ENCODE data around the gene ABCC4. TPM values are rescaled to one million over a fixed set of nuclear protein-coding genes. Genes with fewer than 3 reads are reported as not detected.
A peak's percentile ranks its signal among the peaks of the same experiment; 100 is the strongest.

The ABCC4 gene
- total RNA-seq: 10 to 100 TPM; 11.4 to 14.7 TPM

DNA sequence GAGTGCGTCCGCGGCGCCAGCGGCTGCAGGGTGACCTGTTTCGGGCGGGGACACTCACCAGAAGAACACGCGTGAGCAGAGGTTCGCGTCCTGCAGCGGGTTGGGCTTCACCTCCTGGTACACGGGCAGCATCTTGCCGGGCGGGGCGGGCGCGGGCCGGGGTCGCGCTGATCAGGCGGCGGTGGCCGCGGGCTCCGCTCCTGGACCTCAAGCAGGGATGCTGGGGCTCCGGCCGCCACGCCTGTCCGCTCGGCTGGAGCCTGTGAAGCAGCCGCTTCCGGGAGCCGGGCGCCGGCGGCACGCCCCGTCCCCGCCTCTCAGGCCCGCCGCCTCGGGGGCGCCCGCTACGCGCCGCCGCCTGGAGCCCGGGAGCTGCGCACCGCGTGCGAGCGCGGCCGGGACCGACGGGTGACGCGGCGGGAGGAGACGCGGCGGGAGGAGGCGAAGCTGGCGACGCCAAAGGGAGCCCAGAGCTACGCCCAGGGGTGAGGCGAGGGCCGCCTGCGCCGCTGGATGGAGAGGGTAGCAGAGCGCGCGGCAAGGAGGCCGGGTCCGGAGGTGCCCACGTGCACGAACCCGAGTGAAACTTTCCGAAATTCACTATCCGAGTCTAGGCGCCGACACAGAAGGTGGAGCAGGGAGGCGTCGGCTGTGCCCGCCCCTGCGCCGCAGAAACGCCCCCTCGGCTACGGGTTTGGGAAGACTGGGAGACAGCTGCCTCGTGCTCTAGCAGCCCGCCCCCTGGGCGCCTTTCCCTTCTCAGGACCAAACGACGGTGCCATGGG, at the start of gene ABCC4:
ABCC4 (minus strand) TSS at position 269 of the 785 bp plus-strand sequence; CDS start at position 132, 137 bp downstream.
- peak within 1 kb of the TSS; percentile 64 for H3K27ac ChIP-seq
- peak within 1 kb of the TSS; percentile 65 for H3K4me3 ChIP-seq
- intact Hi-C loops (cut with DNase I): loop anchor here (5.0 kb wide), 2 partner anchors 81 to 109 kb away; no protein-coding TSS in a partner anchor
- H3K4me1 ChIP-seq: peaks cover 11% of the 10 kb centered on the region
- H3K9ac ChIP-seq (ENCODE audit: low read depth in 2 of 2, low read length in 2 of 2): peak within 1 kb of the TSS; percentile 85 to 87
- no peak for TF ChIP-seq CTCF (IDR thresholded peaks at IDR 0.05)
- H3K9me3 ChIP-seq: no peaks in the 10 kb centered on the region
- no peaks in the 10 kb centered on the region for H3K36me3 ChIP-seq
- no peaks in the 10 kb centered on the region for H3K27me3 ChIP-seq
- DNase-seq: peak; percentile 73

DNA sequence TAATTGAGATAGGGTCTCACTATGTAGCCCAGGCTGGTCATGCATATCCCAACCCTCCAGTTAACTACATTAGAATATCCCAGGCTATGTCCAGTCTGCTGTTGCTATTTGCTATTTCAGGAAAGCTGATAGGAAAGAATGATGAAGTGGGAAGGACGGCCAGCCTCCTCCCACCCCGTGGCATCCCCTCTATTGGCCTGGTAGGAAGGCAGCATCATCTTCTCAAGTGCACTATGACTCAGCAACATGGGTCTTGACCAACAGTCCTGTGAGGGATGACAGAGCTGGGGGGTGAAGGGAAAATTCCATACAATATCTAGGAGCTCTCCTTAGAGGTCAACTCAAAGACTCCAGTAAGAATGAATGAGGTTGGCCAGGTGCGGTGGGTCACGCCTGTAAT, 48.0 kb upstream of the ABCC4 start:
- no peak overlapping the region for H3K9ac ChIP-seq (ENCODE audit: low read depth in 2 of 2, low read length in 2 of 2)
- H3K27me3 ChIP-seq: no peaks in the 10 kb centered on the region
- H3K9me3 ChIP-seq: no peaks in the 10 kb centered on the region
- TF ChIP-seq CTCF (IDR thresholded peaks at IDR 0.05): no peak
- H3K27ac ChIP-seq: no peak overlapping the region
- no peaks in the 10 kb centered on the region for H3K36me3 ChIP-seq
- intact Hi-C loops (cut with DNase I): no loop called here
- H3K4me3 ChIP-seq: no peak overlapping the region
- H3K4me1 ChIP-seq: no peaks in the 10 kb centered on the region
- no peak for DNase-seq

- intact Hi-C loops (cut with DNase I): no loop called here
- Histone ChIP-seq H3K27ac (no peak overlapping the region), H3K4me1 (no peaks in the 10 kb centered on the region), H3K9ac (ENCODE audit: low read depth in 2 of 2, low read length in 2 of 2) (no peak overlapping the region), H3K9me3 (no peaks in the 10 kb centered on the region), H3K27me3 (no peaks in the 10 kb centered on the region), H3K36me3 (no peaks in the 10 kb centered on the region), H3K4me3 (no peak overlapping the region)
- no peak for TF ChIP-seq CTCF (IDR thresholded peaks at IDR 0.05)
- no peak for DNase-seq
Measured at GRCh38 chr13:95343944-95344343, 42.7 kb upstream of the ABCC4 start.

DNA sequence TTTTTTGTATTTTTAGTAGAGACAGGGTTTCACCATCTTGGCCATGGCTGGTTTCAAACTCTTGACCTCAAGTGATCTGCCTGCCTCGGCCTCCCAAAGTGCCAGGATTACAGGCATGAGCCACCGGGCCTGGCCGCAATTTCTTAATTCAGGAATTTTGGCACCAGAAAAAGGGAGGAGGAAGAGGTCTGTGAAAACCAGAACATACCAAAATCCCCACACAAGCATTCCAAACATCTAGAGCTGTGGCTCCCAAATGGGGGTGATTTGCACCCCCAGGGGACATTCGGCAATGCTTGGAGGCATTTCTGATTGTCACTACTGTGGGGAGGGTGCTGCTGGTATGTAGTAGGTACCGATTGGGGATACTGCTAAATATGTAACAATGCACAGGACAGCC, 40.2 kb upstream of the ABCC4 start:
- H3K27ac ChIP-seq: no peak overlapping the region
- DNase-seq: no peak
- H3K9ac ChIP-seq (ENCODE audit: low read depth in 2 of 2, low read length in 2 of 2): no peak overlapping the region
- H3K36me3 ChIP-seq: no peaks in the 10 kb centered on the region
- H3K27me3 ChIP-seq: no peaks in the 10 kb centered on the region
- intact Hi-C loops (cut with DNase I): no loop called here
- no peaks in the 10 kb centered on the region for H3K4me1 ChIP-seq
- no peaks in the 10 kb centered on the region for H3K9me3 ChIP-seq
- TF ChIP-seq CTCF (IDR thresholded peaks at IDR 0.05): no peak
- H3K4me3 ChIP-seq: no peak overlapping the region

GRCh38 chr13:95338905-95339304, 37.7 kb upstream of the ABCC4 start:
- no peak for DNase-seq
- Histone ChIP-seq H3K4me1 (no peaks in the 10 kb centered on the region), H3K9me3 (no peaks in the 10 kb centered on the region), H3K27ac (no peak overlapping the region), H3K36me3 (no peaks in the 10 kb centered on the region), H3K4me3 (no peak overlapping the region), H3K27me3 (no peaks in the 10 kb centered on the region), H3K9ac (ENCODE audit: low read depth in 2 of 2, low read length in 2 of 2) (no peak overlapping the region)
- intact Hi-C loops (cut with DNase I): no loop called here
- TF ChIP-seq CTCF (IDR thresholded peaks at IDR 0.05): no peak
